Measurements from ENCODE around the gene ZNF76.
"Not testable (repeated sequence)": the region's sequence is repeated elsewhere in the genome, so short reads cannot be mapped to it uniquely, and the experiment has no call there.

Gene ZNF76

DNA sequence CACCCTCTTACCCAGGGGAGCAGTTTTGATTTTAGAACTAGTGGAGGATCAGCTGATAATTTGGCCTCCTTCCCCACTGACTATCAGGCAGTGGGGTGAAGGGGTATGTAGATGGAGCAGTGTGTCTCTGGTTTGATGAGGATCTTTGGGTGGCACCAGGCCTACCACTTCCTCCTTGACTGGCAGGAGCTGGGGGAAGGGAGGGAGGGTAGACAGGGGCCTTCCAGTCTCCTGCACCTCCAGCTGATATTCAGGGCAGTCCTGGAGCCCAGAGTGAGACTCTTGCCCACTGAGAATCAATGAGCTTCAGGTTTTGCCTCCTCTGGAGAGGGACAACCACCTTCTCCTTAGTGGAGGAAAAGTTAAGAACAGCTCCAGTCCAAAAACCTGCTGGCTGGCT lies 41.3 kb downstream of the ZNF76 start:
- no peak for DNase-seq (ENCODE audit: low read depth)

DNA sequence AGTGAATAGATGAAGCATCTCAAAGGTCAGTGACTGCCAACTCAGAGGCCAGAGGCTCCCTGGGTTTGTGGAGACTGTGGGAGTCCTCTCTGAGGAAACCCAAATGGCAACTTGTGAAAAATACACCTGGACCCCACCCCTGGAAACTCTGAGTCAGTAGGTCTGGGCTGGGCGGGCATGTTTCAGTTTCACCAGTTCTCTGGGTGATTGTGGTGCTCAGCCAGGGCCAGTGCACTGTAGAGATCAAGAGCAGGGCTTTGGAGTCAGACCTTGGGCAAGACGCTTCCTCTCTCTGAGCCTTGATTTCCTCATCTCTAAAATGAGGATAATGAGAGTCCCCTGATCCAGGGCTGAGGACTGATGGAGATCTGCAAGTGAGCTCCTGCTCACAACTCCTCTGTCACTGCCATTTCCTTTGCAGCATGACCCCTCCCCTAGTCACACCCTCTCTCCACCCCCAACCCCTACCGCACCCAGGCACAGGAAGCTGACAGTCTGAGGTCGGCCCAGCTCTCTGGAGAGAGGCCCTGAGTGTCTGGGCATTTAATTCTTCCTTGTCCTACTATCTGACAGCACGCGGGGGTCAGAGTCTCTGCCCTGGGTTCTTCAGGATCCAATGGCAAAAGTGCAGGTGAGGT lies 43.2 kb downstream of the ZNF76 start:
- DNase-seq (ENCODE audit: low read depth), result no peak

DNA sequence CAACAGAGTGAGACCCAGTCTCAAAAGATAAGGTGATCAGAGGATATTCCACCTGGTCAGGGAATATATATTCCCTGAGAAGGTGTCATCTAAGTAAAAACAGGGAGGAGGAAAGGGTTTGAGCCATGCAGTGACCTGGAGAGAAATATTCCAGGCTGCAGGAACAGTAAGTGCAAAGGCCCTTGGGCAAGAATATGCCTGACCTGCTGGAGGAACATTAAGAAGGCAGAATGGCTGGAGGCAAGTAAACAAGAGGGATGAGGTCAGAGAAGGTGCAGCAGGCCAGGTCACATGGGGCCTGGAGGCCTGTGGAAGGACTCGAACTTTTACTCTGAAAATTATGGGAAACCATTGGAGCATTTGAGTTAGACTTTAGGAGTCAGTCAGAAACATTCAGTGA lies 44.8 kb downstream of the ZNF76 start:
- no peak for DNase-seq (ENCODE audit: low read depth)

DNA sequence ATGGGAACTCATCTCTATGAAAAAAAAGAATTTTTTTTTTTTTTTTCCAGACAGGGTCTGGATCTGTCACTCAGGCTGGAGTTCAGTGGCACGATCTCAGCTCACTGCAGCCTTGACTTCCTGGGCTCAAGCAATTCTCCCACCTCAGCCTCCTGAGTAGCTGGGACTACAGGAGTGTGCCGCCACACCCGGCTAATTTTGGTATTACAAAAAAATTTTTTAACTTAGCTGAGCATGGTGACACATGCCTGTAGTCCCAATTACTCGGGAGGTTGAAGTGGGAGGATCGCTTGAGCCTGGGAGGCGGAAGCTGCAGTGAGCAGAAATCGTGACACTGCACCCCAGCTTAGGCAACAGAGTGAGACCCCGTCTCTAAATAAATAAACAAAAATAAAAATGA lies 45.6 kb downstream of the ZNF76 start:
- no peak for DNase-seq (ENCODE audit: low read depth)

DNA sequence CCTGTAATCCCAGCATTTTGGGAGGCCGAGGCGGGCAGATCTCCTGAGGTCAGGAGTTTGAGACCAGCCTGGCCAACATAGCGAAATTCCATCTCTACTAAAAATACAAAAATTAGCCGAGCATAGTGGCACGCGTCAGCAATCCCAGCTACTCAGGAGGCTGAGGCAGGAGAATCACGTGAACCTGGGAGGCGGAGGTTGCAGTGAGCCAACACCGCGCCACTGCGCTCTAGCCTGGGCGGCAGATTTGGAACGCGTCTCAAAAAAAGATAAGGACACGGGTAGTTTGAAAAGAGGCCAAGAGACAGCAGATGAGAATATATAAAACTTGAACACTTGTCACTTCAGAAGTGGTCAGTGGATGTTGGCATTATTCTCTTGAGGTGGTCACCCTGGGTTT lies 47.6 kb downstream of the ZNF76 start:
- not testable (repeated sequence) for DNase-seq (ENCODE audit: low read depth)

DNA sequence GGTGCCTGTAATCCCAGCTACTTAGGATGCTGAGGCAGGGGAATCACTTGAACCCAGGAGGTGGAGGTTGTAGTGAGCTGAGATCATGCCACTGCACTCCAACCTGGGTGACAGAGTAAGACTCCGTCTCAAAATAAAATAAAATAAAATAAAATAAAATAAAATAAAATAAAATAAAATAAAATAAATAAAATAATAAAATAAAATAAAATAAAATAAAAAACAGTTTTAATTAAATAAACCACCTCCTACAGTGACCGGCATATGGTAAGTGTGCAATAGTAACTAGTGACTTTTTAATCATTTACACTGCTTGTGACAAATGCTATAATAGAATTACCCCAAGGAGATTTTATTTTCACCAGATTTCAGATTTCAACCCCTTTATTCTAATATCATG lies 49.0 kb downstream of the ZNF76 start:
- not testable (repeated sequence) for DNase-seq (ENCODE audit: low read depth)

DNA sequence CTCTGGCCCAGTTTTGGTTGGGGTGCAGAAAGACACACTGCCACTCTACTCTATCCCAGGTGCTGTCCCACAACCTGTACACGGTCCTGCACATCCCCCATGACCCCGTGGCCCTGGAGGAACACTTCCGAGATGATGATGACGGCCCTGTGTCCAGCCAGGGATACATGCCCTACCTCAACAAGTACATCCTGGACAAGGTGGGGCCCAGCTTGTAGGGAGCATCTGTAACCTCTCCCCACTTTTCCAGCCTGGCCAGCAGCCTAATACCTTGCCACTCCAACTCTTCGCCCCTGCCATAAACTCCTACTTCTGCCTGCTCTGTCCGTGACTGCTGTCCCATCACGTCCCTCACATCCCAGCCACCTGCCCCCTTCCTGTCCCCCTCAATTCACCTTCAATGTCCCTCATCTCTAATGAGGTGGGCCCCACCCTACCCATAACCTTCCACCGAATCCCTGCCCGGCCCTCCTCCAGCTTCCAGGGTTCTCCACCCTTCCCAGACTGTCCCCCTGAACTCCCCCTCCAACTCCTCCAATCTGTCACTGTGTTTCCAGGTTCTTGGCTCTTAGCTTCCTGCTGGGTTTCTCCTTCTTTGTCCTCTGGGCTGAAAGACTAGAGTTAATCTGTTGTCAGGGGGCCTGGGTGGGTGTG lies 50.2 kb downstream of the ZNF76 start:
- no peak for DNase-seq (ENCODE audit: low read depth)

DNA sequence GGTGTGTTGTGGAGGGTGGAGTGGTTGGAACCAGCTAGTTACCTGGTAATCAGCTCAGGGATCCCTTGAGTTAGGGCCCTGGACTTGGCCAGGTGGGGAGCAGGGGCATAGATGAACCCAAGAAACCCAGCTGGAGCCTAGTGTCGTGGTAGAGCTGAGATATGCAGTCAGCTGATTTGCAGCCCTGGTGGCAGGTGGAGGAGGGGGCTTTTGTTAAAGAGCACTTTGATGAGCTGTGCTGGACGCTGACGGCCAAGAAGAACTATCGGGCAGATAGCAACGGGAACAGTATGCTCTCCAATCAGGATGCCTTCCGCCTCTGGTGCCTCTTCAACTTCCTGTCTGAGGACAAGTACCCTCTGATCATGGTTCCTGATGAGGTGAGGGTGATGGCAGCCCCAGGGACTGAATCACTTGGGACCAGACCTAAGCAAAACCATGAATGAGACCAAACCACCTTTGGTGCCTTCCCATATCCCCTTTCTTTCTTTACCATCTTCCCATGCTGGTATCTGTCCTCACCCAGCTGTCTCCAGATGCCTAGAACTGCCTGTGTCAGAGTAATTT lies 50.8 kb downstream of the ZNF76 start:
- no peak for DNase-seq (ENCODE audit: low read depth)

DNA sequence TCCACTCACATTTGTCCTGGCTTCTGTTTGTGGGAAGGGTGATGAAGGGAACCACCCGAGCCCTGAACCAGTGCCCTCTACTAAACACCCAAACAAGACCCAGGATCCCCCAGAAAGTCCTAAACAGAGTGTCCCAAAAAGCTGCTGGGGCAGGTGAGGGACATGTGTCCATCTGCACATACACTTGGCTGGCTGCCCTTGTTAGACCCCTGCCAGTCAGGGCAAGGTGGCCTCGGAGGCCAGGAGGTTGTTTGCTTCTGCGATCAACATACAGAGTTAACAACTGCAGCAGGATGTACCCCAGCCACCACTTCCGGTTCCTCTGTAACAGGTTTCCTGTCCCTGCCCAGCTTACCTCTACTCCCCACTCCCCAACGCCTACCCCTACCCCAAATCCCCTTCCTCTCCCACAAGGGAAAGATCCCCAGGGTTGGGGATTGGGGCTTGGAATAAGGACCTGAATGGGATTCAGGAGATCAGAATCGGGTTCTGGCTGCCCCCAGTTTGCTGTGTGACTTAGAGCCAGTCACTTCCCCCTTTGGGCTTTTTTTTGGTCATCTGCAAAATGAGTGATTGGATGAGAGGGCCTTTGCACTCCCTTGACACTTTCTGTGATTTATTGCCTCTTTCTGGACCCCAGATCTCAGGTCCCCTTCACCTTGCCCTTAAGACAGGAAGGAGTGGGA lies 52.0 kb downstream of the ZNF76 start:
- DNase-seq (ENCODE audit: low read depth), result no peak

DNA sequence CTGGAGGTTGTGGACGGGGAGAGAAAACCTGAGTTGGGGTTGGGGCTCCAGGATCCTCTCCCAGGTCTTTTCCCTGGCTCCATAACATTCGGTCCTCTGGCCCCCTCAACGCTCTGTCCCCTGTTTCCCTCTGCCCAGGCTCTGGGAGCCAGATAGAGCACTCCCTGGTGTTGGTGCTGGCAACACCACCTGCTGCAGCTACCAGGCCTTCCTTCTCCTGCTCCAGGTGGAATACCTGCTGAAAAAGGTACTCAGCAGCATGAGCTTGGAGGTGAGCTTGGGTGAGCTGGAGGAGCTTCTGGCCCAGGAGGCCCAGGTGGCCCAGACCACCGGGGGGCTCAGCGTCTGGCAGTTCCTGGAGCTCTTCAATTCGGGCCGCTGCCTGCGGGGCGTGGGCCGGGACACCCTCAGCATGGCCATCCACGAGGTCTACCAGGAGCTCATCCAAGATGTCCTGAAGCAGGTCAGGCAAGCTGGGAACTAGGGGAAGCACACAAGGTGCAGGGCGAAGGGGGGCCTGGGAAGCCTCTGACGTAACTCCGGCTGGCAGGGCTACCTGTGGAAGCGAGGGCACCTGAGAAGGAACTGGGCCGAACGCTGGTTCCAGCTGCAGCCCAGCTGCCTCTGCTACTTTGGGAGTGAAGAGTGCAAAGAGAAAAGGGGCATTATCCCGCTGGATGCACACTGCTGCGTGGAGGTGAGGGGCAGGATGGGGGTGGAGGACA lies 52.7 kb downstream of the ZNF76 start:
- DNase-seq (ENCODE audit: low read depth), result no peak

DNA sequence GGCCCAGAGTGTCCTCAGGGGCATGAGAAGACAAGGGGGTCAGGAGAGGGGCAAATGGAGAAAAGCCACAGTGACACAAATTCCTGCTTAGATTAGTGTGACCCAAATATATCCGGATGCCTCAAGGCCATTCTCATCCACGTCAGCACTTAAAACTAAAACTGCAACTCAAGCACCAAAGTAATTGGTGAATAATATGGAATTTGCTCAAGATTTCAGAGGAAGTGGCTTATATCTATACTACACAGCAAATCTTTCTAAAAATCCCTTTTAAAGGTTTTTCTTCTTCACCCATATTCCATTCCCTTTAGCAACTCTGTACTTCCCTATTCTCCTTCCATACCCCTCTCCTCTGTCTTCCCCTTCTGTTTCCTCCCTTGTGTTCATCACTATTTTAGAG lies 53.3 kb downstream of the ZNF76 start:
- no peak for DNase-seq (ENCODE audit: low read depth)

DNA sequence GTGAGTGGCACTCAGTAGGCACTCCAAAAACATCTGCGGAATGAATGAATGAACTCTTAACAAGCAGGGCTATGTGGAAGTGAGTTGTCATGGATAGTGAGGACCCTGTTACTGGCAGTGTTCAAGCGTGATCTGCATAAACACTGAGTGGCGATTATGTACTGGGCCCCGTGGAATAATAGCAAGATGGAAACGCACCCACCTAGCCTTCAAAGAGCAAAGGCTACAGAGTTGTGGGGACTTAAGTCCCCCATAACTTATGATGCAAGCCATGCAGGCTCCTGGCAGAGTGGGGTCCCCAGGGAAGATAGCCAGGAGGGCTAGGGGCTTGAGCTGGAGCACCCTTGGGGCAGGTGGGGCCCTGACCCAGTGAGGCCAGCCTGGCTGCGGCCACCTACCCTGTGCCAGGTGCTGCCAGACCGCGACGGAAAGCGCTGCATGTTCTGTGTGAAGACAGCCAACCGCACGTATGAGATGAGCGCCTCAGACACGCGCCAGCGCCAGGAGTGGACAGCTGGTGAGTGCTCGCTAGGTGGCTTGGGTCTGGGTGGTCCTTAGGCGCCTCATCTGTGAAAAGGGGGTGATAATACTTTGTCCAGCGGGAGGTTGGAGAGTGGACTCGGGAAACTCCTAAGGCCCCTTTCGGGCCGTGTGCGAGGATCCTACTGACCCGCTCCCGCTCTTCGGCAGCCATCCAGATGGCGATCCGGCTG lies 58.1 kb downstream of the ZNF76 start:
- no peak for DNase-seq (ENCODE audit: low read depth)

DNA sequence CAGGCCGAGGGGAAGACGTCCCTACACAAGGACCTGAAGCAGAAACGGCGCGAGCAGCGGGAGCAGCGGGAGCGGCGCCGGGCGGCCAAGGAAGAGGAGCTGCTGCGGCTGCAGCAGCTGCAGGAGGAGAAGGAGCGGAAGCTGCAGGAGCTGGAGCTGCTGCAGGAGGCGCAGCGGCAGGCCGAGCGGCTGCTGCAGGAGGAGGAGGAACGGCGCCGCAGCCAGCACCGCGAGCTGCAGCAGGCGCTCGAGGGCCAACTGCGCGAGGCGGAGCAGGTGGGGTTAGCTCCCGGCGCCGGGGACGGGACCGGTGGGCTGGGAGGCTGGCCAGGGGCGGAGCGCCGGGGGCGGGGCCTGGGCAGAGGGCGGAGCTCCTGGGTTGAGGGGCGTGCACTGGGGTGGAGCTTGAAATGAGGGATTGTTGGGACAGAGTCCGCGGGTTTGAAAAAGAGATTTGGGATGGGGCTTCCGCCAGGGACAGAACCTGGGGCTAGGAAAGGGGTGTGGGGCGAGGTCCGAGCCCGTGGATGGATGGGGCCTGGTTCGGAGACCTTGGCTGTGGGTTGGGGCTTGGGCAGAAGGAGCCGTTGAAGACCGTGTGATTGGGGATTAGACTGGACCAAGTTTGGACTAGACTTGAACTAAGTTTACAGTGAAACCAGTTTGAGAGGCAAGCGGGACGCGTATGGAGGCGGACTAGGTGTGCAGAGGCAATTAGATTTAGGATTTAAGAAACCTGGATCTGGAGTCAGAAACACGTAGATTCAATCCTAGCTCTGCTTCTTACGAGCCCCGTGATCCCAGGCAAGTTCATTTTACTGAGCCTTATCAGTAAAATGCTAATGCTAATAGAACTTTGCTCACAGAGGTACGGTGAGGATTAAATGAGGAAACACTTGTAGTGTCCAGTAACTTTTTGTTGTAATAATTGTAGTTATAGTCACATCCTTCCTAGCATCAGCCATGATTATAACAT lies 58.9 kb downstream of the ZNF76 start:
- DNase-seq (ENCODE audit: low read depth), result peak; percentile 44

DNA sequence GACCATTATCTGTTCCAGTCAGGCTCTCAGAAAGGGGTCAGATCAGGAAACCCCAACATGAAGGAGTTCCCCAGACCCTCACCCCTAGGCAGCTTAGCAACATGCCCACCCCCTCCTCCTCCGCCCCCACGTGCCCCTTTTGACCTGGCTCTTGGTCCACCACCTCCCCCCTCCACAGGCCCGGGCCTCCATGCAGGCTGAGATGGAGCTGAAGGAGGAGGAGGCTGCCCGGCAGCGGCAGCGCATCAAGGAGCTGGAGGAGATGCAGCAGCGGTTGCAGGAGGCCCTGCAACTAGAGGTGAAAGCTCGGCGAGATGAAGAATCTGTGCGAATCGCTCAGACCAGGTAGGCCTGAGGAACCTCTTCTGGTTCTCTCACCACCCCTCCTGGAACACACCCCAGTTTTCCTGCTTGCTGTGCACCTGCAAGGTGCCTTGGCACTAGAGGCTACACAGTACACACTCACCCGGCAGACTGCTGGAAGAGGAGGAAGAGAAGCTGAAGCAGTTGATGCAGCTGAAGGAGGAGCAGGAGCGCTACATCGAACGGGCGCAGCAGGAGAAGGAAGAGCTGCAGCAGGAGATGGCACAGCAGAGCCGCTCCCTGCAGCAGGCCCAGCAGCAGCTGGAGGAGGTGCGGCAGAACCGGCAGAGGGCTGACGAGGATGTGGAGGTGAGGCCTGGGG lies 60.0 kb downstream of the ZNF76 start:
- DNase-seq (ENCODE audit: low read depth), result no peak

DNA sequence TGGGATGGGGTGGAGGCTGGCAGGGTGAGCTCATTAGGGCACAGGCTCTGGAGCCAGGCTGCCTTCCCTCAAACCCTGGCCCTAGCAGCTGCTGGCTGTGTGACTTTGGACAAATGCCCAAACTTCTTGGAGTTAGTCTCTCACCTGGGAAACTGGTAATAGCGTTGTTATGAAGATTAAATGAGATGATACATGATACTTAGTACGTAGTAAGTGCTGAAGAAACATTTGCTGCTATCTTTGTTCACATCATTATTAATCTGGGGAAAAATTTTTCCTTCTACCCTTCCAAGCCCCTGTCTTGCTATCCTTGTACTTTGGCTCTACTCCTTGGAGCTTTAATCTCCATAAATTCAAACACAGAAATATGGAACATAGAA lies 60.5 kb downstream of the ZNF76 start:
- no peak for DNase-seq (ENCODE audit: low read depth)

DNA sequence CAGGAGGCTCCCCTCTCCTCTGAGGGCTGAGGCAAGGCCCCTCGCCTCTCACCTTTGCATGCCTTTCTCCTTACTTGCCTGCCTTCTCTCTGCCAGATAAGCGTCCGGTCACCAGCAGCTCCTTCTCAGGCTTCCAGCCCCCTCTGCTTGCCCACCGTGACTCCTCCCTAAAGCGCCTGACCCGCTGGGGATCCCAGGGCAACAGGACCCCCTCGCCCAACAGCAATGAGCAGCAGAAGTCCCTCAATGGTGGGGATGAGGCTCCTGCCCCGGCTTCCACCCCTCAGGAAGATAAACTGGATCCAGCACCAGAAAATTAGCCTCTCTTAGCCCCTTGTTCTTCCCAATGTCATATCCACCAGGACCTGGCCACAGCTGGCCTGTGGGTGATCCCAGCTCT lies 61.6 kb downstream of the ZNF76 start:
- no peak for DNase-seq (ENCODE audit: low read depth)

DNA sequence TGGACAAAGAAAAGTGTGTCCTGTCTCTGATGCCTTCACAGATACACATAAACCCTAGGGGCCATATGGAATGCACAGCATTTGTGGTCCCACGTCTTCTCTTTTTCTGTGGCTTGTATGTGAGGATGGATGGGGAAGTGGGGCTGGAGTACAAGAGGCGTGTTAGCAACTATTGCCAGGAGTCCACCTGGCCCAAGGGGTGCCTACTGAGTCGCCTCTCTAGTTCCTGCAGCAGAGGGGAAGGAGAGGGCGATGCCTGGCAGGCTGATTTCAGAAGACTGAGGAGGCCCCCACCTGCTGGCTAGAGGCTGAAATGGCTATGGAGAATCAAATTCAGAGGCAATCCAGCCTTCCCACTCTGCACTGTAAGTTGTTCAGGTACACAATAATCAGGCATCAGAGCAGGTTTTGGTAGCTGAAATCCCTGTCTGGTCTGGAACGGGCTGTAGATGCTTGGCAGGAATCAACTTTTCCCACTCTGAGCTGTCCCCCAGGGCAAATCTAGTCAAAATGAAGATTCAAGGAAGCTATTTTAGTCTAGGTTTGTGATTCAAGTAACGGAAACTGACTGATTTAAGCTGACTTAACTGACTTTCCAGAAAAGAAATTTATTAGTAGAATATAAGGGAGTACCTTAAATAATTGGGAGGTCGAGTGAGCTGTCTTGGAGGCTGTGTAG lies 68.0 kb downstream of the ZNF76 start:
- DNase-seq (ENCODE audit: low read depth), result no peak

DNA sequence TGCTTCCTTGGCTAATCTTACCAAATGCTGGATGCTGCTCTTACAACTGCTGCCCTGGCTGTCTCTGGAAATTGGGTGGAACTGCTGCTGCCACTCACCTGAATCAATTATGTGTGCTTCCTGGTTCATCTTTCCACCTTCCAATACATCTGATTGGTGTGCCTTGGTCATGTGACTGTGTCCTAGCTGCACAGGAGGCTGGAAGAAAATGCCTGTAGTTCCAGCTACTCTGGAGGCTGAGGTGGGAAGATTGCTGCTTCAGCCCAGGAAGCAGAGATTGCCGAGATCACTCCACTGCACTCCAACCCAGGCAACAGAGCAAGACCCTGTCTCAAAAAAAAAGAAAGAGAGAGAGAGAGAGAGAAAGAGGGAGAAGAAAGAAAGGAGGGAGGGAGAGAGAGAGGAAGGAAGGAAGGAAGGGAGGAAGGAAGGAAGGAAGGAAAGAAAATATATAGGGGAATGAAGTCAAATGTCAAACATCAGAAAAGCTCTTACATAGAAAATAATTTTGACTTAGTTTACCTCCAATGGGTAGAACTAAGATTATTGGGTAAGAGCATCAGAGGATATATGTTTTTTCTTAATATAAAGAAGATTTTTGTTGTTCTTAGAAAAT lies 68.7 kb downstream of the ZNF76 start:
- no peak for DNase-seq (ENCODE audit: low read depth)

DNA sequence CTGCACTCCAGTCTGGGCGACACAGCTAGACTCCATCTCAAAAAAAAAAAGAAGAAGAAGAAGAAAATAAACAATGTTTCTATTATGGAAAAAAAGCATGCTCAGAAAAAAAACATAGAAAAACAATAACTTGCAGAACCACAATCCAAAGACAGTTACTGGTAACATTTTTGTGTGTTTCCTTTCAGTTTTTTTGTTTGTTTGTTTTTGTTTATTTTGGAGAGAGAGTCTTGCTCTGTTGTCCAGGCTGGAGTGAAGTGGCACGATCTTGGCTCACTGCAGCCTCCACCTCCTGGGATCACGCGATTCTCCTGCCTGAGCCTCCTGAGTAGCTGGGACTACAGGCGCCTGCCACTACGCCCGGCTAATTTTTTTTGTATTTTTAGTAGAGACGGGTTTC lies 69.4 kb downstream of the ZNF76 start:
- not testable (repeated sequence) for DNase-seq (ENCODE audit: low read depth)

All from stromal cell of bone marrow (primary cell).